ENCODE data around the gene NPPA.

Gene NPPA

GRCh38 chr1:11800391-11800755 lies 47.2 kb downstream of the NPPA start:
- no peak overlapping the region for H3K27ac Mint-ChIP-seq
- H3K9me3 Mint-ChIP-seq, result no peaks in the 10 kb centered on the region
- peaks cover 21% of the 10 kb centered on the region for H3K36me3 Mint-ChIP-seq (ENCODE audit: low read depth)
- no peaks in the 10 kb centered on the region for H3K27me3 Mint-ChIP-seq (ENCODE audit: low read depth)
- H3K4me1 Mint-ChIP-seq (ENCODE audit: low read depth), result peaks cover 33% of the 10 kb centered on the region
- no peak overlapping the region for H3K4me3 Mint-ChIP-seq

- no peak overlapping the region for H3K4me3 Mint-ChIP-seq
- peaks cover 31% of the 10 kb centered on the region for H3K4me1 Mint-ChIP-seq (ENCODE audit: low read depth)
- peaks cover 24% of the 10 kb centered on the region for H3K36me3 Mint-ChIP-seq (ENCODE audit: low read depth)
- no peak overlapping the region for H3K27ac Mint-ChIP-seq
- no peaks in the 10 kb centered on the region for H3K9me3 Mint-ChIP-seq
- H3K27me3 Mint-ChIP-seq (ENCODE audit: low read depth), result no peaks in the 10 kb centered on the region
Observed at GRCh38 chr1:11799896-11800295, 47.7 kb downstream of the NPPA start.

- Mint-ChIP-seq H3K4me3 (no peak overlapping the region), H3K27ac (no peak overlapping the region), H3K9me3 (no peaks in the 10 kb centered on the region), H3K36me3 (ENCODE audit: low read depth) (peaks cover 28% of the 10 kb centered on the region), H3K4me1 (ENCODE audit: low read depth) (peaks cover 24% of the 10 kb centered on the region), H3K27me3 (ENCODE audit: low read depth) (no peaks in the 10 kb centered on the region)
Observed at GRCh38 chr1:11799099-11799498, 48.5 kb downstream of the NPPA start.

GRCh38 chr1:11797525-11798216 lies 49.9 kb downstream of the NPPA start:
- Mint-ChIP-seq H3K36me3 (ENCODE audit: low read depth) (peaks cover 26% of the 10 kb centered on the region), H3K27me3 (ENCODE audit: low read depth) (no peaks in the 10 kb centered on the region), H3K9me3 (no peaks in the 10 kb centered on the region), H3K4me1 (ENCODE audit: low read depth) (peaks cover 14% of the 10 kb centered on the region), H3K4me3 (no peak overlapping the region), H3K27ac (no peak overlapping the region)

- Mint-ChIP-seq H3K27ac (no peak overlapping the region), H3K9me3 (no peaks in the 10 kb centered on the region), H3K4me3 (no peak overlapping the region), H3K27me3 (ENCODE audit: low read depth) (no peaks in the 10 kb centered on the region), H3K36me3 (ENCODE audit: low read depth) (peaks cover 25% of the 10 kb centered on the region), H3K4me1 (ENCODE audit: low read depth) (peaks cover 6% of the 10 kb centered on the region)
Observed at GRCh38 chr1:11796036-11796828, 51.4 kb downstream of the NPPA start.

All from T-helper 1 cell treated with Interleukin-12 subunit alpha and Interleukin-12 subunit beta and Interleukin-4 antibody, amounts not matched to agents 30 μg/mL and 1 μg/mL, for 36 hours (primary cell).